ENCODE measurements around the gene ALPI.
"Not testable (repeated sequence)": the region's sequence is repeated elsewhere in the genome, so short reads cannot be mapped to it uniquely, and the experiment has no call there.

Gene ALPI

GRCh38 chr2:232445149-232445885, 10.6 kb upstream of the ALPI start:
- H3K4me3 Mint-ChIP-seq, H3K9me3 Mint-ChIP-seq, H3K36me3 Mint-ChIP-seq, H3K27ac Mint-ChIP-seq, ATAC-seq: not testable (repeated sequence)
- H3K4me1 Mint-ChIP-seq = peaks cover 16% of the 10 kb centered on the region
- peaks cover 34% of the 10 kb centered on the region for H3K27me3 Mint-ChIP-seq

- peaks cover 28% of the 10 kb centered on the region for H3K27me3 Mint-ChIP-seq
- H3K36me3 Mint-ChIP-seq, H3K9me3 Mint-ChIP-seq, ATAC-seq, H3K27ac Mint-ChIP-seq, H3K4me3 Mint-ChIP-seq: not testable (repeated sequence)
- peaks cover 11% of the 10 kb centered on the region for H3K4me1 Mint-ChIP-seq
Observed at GRCh38 chr2:232446266-232446777, 9.6 kb upstream of the ALPI start.

GRCh38 chr2:232447091-232447620, 8.8 kb upstream of the ALPI start:
- no peaks in the 10 kb centered on the region for H3K9me3 Mint-ChIP-seq
- peaks cover 11% of the 10 kb centered on the region for H3K4me1 Mint-ChIP-seq
- H3K27me3 Mint-ChIP-seq = peaks cover 20% of the 10 kb centered on the region
- H3K27ac Mint-ChIP-seq = no peak overlapping the region
- ATAC-seq = no peak
- no peaks in the 10 kb centered on the region for H3K36me3 Mint-ChIP-seq
- no peak overlapping the region for H3K4me3 Mint-ChIP-seq

- Mint-ChIP-seq H3K27me3 (peaks cover 20% of the 10 kb centered on the region), H3K27ac (no peak overlapping the region), H3K4me1 (peaks cover 11% of the 10 kb centered on the region), H3K9me3 (no peaks in the 10 kb centered on the region), H3K4me3 (no peak overlapping the region), H3K36me3 (no peaks in the 10 kb centered on the region)
- no peak for ATAC-seq
Observed at GRCh38 chr2:232447638-232448303, 8.2 kb upstream of the ALPI start.

GRCh38 chr2:232448304-232448690, 7.7 kb upstream of the ALPI start:
- no peak overlapping the region for H3K27ac Mint-ChIP-seq
- H3K4me3 Mint-ChIP-seq = no peak overlapping the region
- no peaks in the 10 kb centered on the region for H3K36me3 Mint-ChIP-seq
- no peaks in the 10 kb centered on the region for H3K9me3 Mint-ChIP-seq
- ATAC-seq = no peak
- peaks cover 20% of the 10 kb centered on the region for H3K27me3 Mint-ChIP-seq
- H3K4me1 Mint-ChIP-seq = peaks cover 11% of the 10 kb centered on the region

GRCh38 chr2:232449964-232450363, 6.0 kb upstream of the ALPI start:
- no peak overlapping the region for H3K4me3 Mint-ChIP-seq
- peaks cover 20% of the 10 kb centered on the region for H3K27me3 Mint-ChIP-seq
- H3K27ac Mint-ChIP-seq = no peak overlapping the region
- no peaks in the 10 kb centered on the region for H3K9me3 Mint-ChIP-seq
- ATAC-seq = no peak
- H3K36me3 Mint-ChIP-seq = no peaks in the 10 kb centered on the region
- H3K4me1 Mint-ChIP-seq = peaks cover 11% of the 10 kb centered on the region

GRCh38 chr2:232451645-232452044, 4.3 kb upstream of the ALPI start:
- not testable (repeated sequence) for ATAC-seq, H3K36me3 Mint-ChIP-seq, H3K4me3 Mint-ChIP-seq, H3K9me3 Mint-ChIP-seq, H3K4me1 Mint-ChIP-seq, H3K27ac Mint-ChIP-seq
- peaks cover 29% of the 10 kb centered on the region for H3K27me3 Mint-ChIP-seq

- H3K36me3 Mint-ChIP-seq = no peaks in the 10 kb centered on the region
- H3K9me3 Mint-ChIP-seq = no peaks in the 10 kb centered on the region
- H3K27ac Mint-ChIP-seq = no peak overlapping the region
- H3K4me1 Mint-ChIP-seq = no peaks in the 10 kb centered on the region
- peaks cover 51% of the 10 kb centered on the region for H3K27me3 Mint-ChIP-seq
- H3K4me3 Mint-ChIP-seq = no peak overlapping the region
- no peak for ATAC-seq
Observed at GRCh38 chr2:232454630-232455029, 1.3 kb upstream of the ALPI start.

- Mint-ChIP-seq H3K27ac (no peak overlapping the region), H3K9me3 (no peaks in the 10 kb centered on the region), H3K4me1 (no peaks in the 10 kb centered on the region), H3K27me3 (peaks cover 50% of the 10 kb centered on the region), H3K36me3 (no peaks in the 10 kb centered on the region), H3K4me3 (no peak overlapping the region)
- no peak for ATAC-seq
Observed at GRCh38 chr2:232456296-232457120, 555 bp downstream of the ALPI start.

GRCh38 chr2:232457121-232458011, 1.4 kb downstream of the ALPI start:
- Mint-ChIP-seq H3K27ac (no peak overlapping the region), H3K4me1 (no peaks in the 10 kb centered on the region), H3K36me3 (no peaks in the 10 kb centered on the region), H3K9me3 (no peaks in the 10 kb centered on the region), H3K27me3 (peaks cover 50% of the 10 kb centered on the region), H3K4me3 (no peak overlapping the region)
- no peak for ATAC-seq

- H3K27me3 Mint-ChIP-seq = peaks cover 50% of the 10 kb centered on the region
- no peaks in the 10 kb centered on the region for H3K4me1 Mint-ChIP-seq
- H3K36me3 Mint-ChIP-seq = no peaks in the 10 kb centered on the region
- no peaks in the 10 kb centered on the region for H3K9me3 Mint-ChIP-seq
- ATAC-seq = no peak
- H3K27ac Mint-ChIP-seq = no peak overlapping the region
- no peak overlapping the region for H3K4me3 Mint-ChIP-seq
Observed at GRCh38 chr2:232458051-232458660, 2.2 kb downstream of the ALPI start.

- ATAC-seq = no peak
- Mint-ChIP-seq H3K4me3 (no peak overlapping the region), H3K27ac (no peak overlapping the region), H3K27me3 (peaks cover 50% of the 10 kb centered on the region), H3K36me3 (no peaks in the 10 kb centered on the region), H3K4me1 (no peaks in the 10 kb centered on the region), H3K9me3 (no peaks in the 10 kb centered on the region)
Observed at GRCh38 chr2:232458661-232459418, 2.9 kb downstream of the ALPI start.

GRCh38 chr2:232459419-232460035, 3.6 kb downstream of the ALPI start:
- H3K4me3 Mint-ChIP-seq = no peak overlapping the region
- H3K9me3 Mint-ChIP-seq = no peaks in the 10 kb centered on the region
- H3K4me1 Mint-ChIP-seq = no peaks in the 10 kb centered on the region
- no peak overlapping the region for H3K27ac Mint-ChIP-seq
- no peaks in the 10 kb centered on the region for H3K36me3 Mint-ChIP-seq
- ATAC-seq = no peak
- peaks cover 50% of the 10 kb centered on the region for H3K27me3 Mint-ChIP-seq
